K562 (cell line): ENCODE measurements around the gene EFS. TPM values are rescaled to one million over a fixed set of nuclear protein-coding genes. Genes with fewer than 3 reads are reported as not detected.
A peak's percentile ranks its signal among the peaks of the same experiment; 100 is the strongest.

Experiments
- ETS2 ChIP-seq: IDR thresholded peaks from 2 replicates; pipeline ENCODE4 v1.6.1; 2016; ENCODE audit warnings: borderline replicate concordance, missing genetic modification characterization, mild to moderate bottlenecking, moderate library complexity, missing compliant biosample characterization; ENCODE audit not compliant: poor library complexity, severe bottlenecking
- KDM1A ChIP-seq, 2 experiments: fragments of 450-650 bp; IDR thresholded peaks; 2 replicates each; pipeline ENCODE4 v1.6.1; 2016; ENCODE audit warnings: mild to moderate bottlenecking in 2 of 2
- MEF2D ChIP-seq: conservative IDR thresholded peaks from 2 replicates; pipeline ENCODE4 v1.6.1; 2016; ENCODE audit warnings: low read depth, missing genetic modification characterization, missing compliant biosample characterization
- PRMT5 ChIP-seq: sonication (generic); formaldehyde crosslinking; IDR thresholded peaks from 2 replicates; pipeline ENCODE4 v1.5.0; 2020; ENCODE audit warnings: missing genetic modification reagents
- SNRNP70 ChIP-seq: fragments of 200-400 bp; formaldehyde crosslinking; optimal IDR thresholded peaks from 2 replicates; pipeline ENCODE3; 2017; ENCODE audit warnings: low read depth, low read length
- STAT5B ChIP-seq: fragments of 250-450 bp; sonication (Bioruptor Pico); IDR thresholded peaks from 2 replicates; pipeline ENCODE4 v1.8.0; 2021; ENCODE audit warnings: mild to moderate bottlenecking, inconsistent platforms
- TAF1 ChIP-seq: IDR thresholded peaks from 2 replicates; pipeline ENCODE4 v1.6.1; 2011; ENCODE audit warnings: mild to moderate bottlenecking, low read length, moderate library complexity; ENCODE audit not compliant: insufficient read depth, control insufficient read depth, severe bottlenecking; ENCODE audit errors: extremely low read depth
- ZNF589 ChIP-seq: fragments of 200-800 bp; sonication (Bioruptor generic); IDR thresholded peaks from 2 replicates; pipeline ENCODE4 v1.6.1; 2016; ENCODE audit warnings: low read depth, missing genetic modification characterization, missing compliant biosample characterization
- ZNF766 ChIP-seq: fragments of 200-800 bp; sonication (Bioruptor generic); conservative IDR thresholded peaks from 2 replicates; pipeline ENCODE4 v1.6.1; 2016; ENCODE audit warnings: missing genetic modification characterization, missing compliant biosample characterization
- polyA plus RNA-seq, 8 experiments: library from polyadenylated mRNA; depleted of rRNA in 4 of 8; stranded (reverse) in 5 of 8; unstranded in 3 of 8; fragments of >200 nt; fragmentation: Nextera tagmentation in 2 of 8; fragmentation: Illumina TruSeq in 1 of 8; extraction: Ambion mirVana in 2 of 8; extraction: Trizol in 1 of 8; gene quantifications; 2 replicates each; pipeline versions ENCODE4 v1.2.1 to v1.2.3, GENCODE V29; 2011 to 2014; ENCODE audit warnings: inconsistent platforms in 1 of 8, missing spikeins in 1 of 8
- total RNA-seq, 7 experiments: library from RNA; depleted of rRNA in 6 of 7; stranded (reverse); fragments of >200 nt in 6 of 7; fragmentation: Illumina TruSeq in 2 of 7; extraction: Trizol in 2 of 7; gene quantifications; 2 replicates each; pipeline versions ENCODE4 v1.2.1 to v1.2.3, GENCODE V29; 2011 to 2021; ENCODE audit warnings: low replicate concordance in 1 of 7
- TF ChIP-seq, protein P1 (sequence below), 3 experiments: IDR thresholded peaks in 2 of 3; conservative IDR thresholded peaks in 1 of 3; 2 replicates each; pipeline ENCODE4 v1.5.1; 2011 to 2012; ENCODE audit warnings: low read length in 3 of 3, mild to moderate bottlenecking in 3 of 3, control low read depth in 2 of 3, improper control_type of control experiment in 1 of 3, inconsistent platforms in 1 of 3, low read depth in 1 of 3, mixed read lengths in 1 of 3, moderate library complexity in 1 of 3; ENCODE audit not compliant: insufficient read depth in 2 of 3
- TF ChIP-seq, protein P2 (sequence below): fragments of 450-650 bp; IDR thresholded peaks from 2 replicates; pipeline ENCODE4 v1.6.1; 2018; ENCODE audit warnings: mild to moderate bottlenecking, low read depth; ENCODE audit not compliant: partially characterized antibody
- TF ChIP-seq, protein P3 (sequence below), 2 experiments: IDR thresholded peaks; 2 replicates each; pipeline ENCODE4 v1.6.1; 2011; ENCODE audit warnings: borderline replicate concordance in 1 of 2, control low read depth in 1 of 2, low read depth in 1 of 2, low read length in 1 of 2, mild to moderate bottlenecking in 1 of 2, mixed read lengths in 1 of 2, moderate library complexity in 1 of 2; ENCODE audit not compliant: insufficient read depth in 1 of 2, insufficient read length in 1 of 2, poor library complexity in 1 of 2, severe bottlenecking in 1 of 2; ENCODE audit errors: extremely low read depth in 1 of 2
- TF ChIP-seq, protein P4 (sequence below): sonication (generic); formaldehyde crosslinking; IDR thresholded peaks from 2 replicates; pipeline ENCODE4 v1.8.0; 2022; ENCODE audit warnings: missing genetic modification reagents, mild to moderate bottlenecking, borderline replicate concordance
- TF ChIP-seq, protein P5 (sequence below): fragments of 450-650 bp; IDR thresholded peaks from 2 replicates; pipeline ENCODE4 v1.6.1; 2016

Gene EFS
- total and polyA plus RNA-seq, 9 of the 15 experiments (the other 6 are each of a cell fraction or from before 2014, with no cell fraction given): 0.01 to 0.03 TPM; not detected in 7

DNA sequence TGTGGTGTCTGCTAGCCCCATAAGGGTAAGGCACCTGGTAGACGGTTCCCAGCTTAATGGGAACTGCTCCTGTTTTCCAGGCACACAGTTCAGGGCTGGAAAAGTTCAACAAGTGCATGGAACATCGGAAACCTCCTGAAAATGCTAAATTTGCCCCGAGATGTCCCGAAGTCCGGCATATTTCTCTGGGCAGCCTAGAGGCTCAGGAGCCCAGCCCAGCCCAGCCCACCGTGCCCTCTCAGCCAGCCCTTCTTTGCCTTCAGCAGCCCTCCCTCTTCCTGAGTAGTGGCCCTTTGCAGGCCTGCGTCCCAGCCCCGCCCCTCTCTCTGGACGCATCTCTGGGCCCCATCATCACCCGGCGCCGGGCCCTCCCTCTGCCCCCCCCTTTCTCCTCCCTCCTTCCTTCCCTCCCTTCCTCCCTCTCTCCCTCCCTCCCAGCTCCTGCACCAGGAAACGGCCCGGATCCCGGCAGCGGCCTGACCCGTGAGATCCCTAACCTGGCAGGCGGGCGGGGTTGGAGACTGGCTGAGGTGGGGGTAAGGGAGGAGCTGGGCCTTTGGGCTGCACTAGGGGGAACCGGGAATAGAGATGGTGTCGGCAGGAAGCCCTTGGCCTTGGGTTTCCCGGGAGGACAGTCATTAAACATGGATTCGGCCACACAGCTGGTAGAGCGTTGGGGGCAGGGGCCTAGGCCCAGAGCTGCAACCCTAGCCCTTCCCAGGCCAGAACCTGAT is 58.4 kb downstream of the EFS start, which contains the start of gene BCL2L2 (continued):
- TF ChIP-seq, protein P1, sequence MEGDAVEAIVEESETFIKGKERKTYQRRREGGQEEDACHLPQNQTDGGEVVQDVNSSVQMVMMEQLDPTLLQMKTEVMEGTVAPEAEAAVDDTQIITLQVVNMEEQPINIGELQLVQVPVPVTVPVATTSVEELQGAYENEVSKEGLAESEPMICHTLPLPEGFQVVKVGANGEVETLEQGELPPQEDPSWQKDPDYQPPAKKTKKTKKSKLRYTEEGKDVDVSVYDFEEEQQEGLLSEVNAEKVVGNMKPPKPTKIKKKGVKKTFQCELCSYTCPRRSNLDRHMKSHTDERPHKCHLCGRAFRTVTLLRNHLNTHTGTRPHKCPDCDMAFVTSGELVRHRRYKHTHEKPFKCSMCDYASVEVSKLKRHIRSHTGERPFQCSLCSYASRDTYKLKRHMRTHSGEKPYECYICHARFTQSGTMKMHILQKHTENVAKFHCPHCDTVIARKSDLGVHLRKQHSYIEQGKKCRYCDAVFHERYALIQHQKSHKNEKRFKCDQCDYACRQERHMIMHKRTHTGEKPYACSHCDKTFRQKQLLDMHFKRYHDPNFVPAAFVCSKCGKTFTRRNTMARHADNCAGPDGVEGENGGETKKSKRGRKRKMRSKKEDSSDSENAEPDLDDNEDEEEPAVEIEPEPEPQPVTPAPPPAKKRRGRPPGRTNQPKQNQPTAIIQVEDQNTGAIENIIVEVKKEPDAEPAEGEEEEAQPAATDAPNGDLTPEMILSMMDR (IDR thresholded peaks at IDR 0.05 in 2 of 3, conservative IDR thresholded peaks at IDR 0.05 in 1 of 3; ENCODE audit: insufficient read depth in 2 of 3, low read depth in 1 of 3, low read length in 3 of 3): no peak
- no peak for TF ChIP-seq PRMT5 (CRISPR knock-in tag)
- no peak for TF ChIP-seq ETS2 (tag)
- TF ChIP-seq ZNF589 (CRISPR knock-in tag): no peak
- TF ChIP-seq, protein P2, sequence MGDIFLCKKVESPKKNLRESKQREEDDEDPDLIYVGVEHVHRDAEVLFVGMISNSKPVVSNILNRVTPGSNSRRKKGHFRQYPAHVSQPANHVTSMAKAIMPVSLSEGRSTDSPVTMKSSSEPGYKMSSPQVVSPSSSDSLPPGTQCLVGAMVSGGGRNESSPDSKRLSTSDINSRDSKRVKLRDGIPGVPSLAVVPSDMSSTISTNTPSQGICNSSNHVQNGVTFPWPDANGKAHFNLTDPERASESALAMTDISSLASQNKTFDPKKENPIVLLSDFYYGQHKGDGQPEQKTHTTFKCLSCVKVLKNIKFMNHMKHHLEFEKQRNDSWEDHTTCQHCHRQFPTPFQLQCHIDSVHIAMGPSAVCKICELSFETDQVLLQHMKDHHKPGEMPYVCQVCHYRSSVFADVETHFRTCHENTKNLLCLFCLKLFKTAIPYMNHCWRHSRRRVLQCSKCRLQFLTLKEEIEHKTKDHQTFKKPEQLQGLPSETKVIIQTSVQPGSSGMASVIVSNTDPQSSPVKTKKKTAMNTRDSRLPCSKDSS: no peak
- TF ChIP-seq SNRNP70: no peak
- TF ChIP-seq TAF1: peak; percentile 71
- no peak for TF ChIP-seq MEF2D
- no peak for TF ChIP-seq KDM1A (IDR thresholded peaks at IDR 0.05)
- TF ChIP-seq, protein P3, sequence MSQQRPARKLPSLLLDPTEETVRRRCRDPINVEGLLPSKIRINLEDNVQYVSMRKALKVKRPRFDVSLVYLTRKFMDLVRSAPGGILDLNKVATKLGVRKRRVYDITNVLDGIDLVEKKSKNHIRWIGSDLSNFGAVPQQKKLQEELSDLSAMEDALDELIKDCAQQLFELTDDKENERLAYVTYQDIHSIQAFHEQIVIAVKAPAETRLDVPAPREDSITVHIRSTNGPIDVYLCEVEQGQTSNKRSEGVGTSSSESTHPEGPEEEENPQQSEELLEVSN (IDR thresholded peaks at IDR 0.05; ENCODE audit: borderline replicate concordance in 1 of 2, extremely low read depth in 1 of 2, insufficient read depth in 1 of 2, insufficient read length in 1 of 2, low read depth in 1 of 2, low read length in 1 of 2, poor library complexity in 1 of 2, severe bottlenecking in 1 of 2): no peak
- TF ChIP-seq STAT5B (CRISPR knock-in tag): no peak
- no peak for TF ChIP-seq ZNF766
- TF ChIP-seq, protein P4, sequence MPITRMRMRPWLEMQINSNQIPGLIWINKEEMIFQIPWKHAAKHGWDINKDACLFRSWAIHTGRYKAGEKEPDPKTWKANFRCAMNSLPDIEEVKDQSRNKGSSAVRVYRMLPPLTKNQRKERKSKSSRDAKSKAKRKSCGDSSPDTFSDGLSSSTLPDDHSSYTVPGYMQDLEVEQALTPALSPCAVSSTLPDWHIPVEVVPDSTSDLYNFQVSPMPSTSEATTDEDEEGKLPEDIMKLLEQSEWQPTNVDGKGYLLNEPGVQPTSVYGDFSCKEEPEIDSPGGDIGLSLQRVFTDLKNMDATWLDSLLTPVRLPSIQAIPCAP: no peak
- TF ChIP-seq, protein P5, sequence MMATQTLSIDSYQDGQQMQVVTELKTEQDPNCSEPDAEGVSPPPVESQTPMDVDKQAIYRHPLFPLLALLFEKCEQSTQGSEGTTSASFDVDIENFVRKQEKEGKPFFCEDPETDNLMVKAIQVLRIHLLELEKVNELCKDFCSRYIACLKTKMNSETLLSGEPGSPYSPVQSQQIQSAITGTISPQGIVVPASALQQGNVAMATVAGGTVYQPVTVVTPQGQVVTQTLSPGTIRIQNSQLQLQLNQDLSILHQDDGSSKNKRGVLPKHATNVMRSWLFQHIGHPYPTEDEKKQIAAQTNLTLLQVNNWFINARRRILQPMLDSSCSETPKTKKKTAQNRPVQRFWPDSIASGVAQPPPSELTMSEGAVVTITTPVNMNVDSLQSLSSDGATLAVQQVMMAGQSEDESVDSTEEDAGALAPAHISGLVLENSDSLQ: no peak; the same call in 1 of the 2 replicates
